HTERT RPE-1 (cell line): ENCODE results near the gene FBN2.

Source experiments
- in situ Hi-C: fragments of 300-500 bp; cut with MboI; formaldehyde crosslinking; loops from 4 replicates; pipeline ENCODE4 v1.14.3; 2020; ENCODE audit warnings: low sequenced_read_pairs

FBN2 gene

GRCh38 chr5:128538000-128538249, at the start of gene FBN2:
TSS of gene FBN2 (minus strand) at chr5:128538245. CDS start at chr5:128537603, 642 bp downstream.
- in situ Hi-C loops: no loop called here

- in situ Hi-C loops: no loop called here
Observed at GRCh38 chr5:128587275-128587674, 49.2 kb upstream of the FBN2 start.

- in situ Hi-C loops: no loop called here
Observed at GRCh38 chr5:128586848-128587247, 48.8 kb upstream of the FBN2 start.

GRCh38 chr5:128579639-128580038, 41.6 kb upstream of the FBN2 start:
- in situ Hi-C loops: no loop called here

- in situ Hi-C loops: no loop called here
Observed at GRCh38 chr5:128579093-128579492, 41.0 kb upstream of the FBN2 start.

- in situ Hi-C loops: no loop called here
Observed at GRCh38 chr5:128574041-128574440, 36.0 kb upstream of the FBN2 start.

- in situ Hi-C loops: no loop called here
Observed at GRCh38 chr5:128572930-128573319, 34.9 kb upstream of the FBN2 start.

- in situ Hi-C loops: no loop called here
Observed at GRCh38 chr5:128572051-128572929, 34.2 kb upstream of the FBN2 start.

GRCh38 chr5:128566178-128566577, 28.1 kb upstream of the FBN2 start:
- in situ Hi-C loops: no loop called here

GRCh38 chr5:128559300-128560297, 21.6 kb upstream of the FBN2 start:
- in situ Hi-C loops: no loop called here

GRCh38 chr5:128553747-128554146, 15.7 kb upstream of the FBN2 start:
- in situ Hi-C loops: no loop called here

GRCh38 chr5:128551476-128551875, 13.4 kb upstream of the FBN2 start:
- in situ Hi-C loops: no loop called here

- in situ Hi-C loops: no loop called here
Observed at GRCh38 chr5:128549496-128549895, 11.5 kb upstream of the FBN2 start.

- in situ Hi-C loops: no loop called here
Observed at GRCh38 chr5:128546658-128547281, 8.7 kb upstream of the FBN2 start.

- in situ Hi-C loops: no loop called here
Observed at GRCh38 chr5:128541385-128541784, 3.3 kb upstream of the FBN2 start.

- in situ Hi-C loops: no loop called here
Observed at GRCh38 chr5:128539038-128539429, 989 bp upstream of the FBN2 start.

- in situ Hi-C loops: no loop called here
Observed at GRCh38 chr5:128538250-128539037, 399 bp upstream of the FBN2 start.

GRCh38 chr5:128537221-128537999, 635 bp downstream of the FBN2 start:
- in situ Hi-C loops: no loop called here

- in situ Hi-C loops: no loop called here
Observed at GRCh38 chr5:128536254-128537220, 1.5 kb downstream of the FBN2 start.
